ENCODE measurements around the gene OR2AK2. TPM values are rescaled to one million over a fixed set of nuclear protein-coding genes. Genes with fewer than 3 reads are reported as not detected.

OR2AK2 gene
- total RNA-seq, 1 experiment from 2014 or later = 0.22 TPM

- Histone ChIP-seq H3K4me1 (ENCODE audit: low read length) (no peaks in the 10 kb centered on the region), H3K27ac (ENCODE audit: low read length) (no peak overlapping the region), H3K79me2 (ENCODE audit: low read length) (no peaks in the 10 kb centered on the region), H3K36me3 (ENCODE audit: insufficient read depth, low read length) (no peaks in the 10 kb centered on the region), H3K9me2 (replicated peaks; ENCODE audit: insufficient read depth, low read length) (no peaks in the 10 kb centered on the region), H4K20me1 (ENCODE audit: insufficient read depth, low read depth, low read length) (no peaks in the 10 kb centered on the region), H3K27me3 (ENCODE audit: low read length) (no peaks in the 10 kb centered on the region), H3K9me3 (ENCODE audit: low read length) (peaks cover 9% of the 10 kb centered on the region), H3K4me3 (ENCODE audit: low read length) (no peak overlapping the region), H3K9ac (ENCODE audit: low read length) (no peak overlapping the region), H3K4me2 (ENCODE audit: low read depth, low read length, poor library complexity, severe bottlenecking) (no peak overlapping the region), H2AFZ (ENCODE audit: low read length) (no peak overlapping the region)
- DNase-seq = no peak
Measured at GRCh38 chr1:248000169-248000568, 35.1 kb downstream of the OR2AK2 start.

- Histone ChIP-seq H3K9ac (ENCODE audit: low read length) (no peak overlapping the region), H3K27ac (ENCODE audit: low read length) (no peak overlapping the region), H3K4me3 (ENCODE audit: low read length) (no peak overlapping the region), H3K4me1 (ENCODE audit: low read length) (no peaks in the 10 kb centered on the region), H2AFZ (ENCODE audit: low read length) (no peak overlapping the region), H3K27me3 (ENCODE audit: low read length) (no peaks in the 10 kb centered on the region), H3K4me2 (ENCODE audit: low read depth, low read length, poor library complexity, severe bottlenecking) (no peak overlapping the region), H3K36me3 (ENCODE audit: insufficient read depth, low read length) (no peaks in the 10 kb centered on the region), H3K9me3 (ENCODE audit: low read length) (peaks cover 23% of the 10 kb centered on the region), H3K79me2 (ENCODE audit: low read length) (no peaks in the 10 kb centered on the region), H4K20me1 (ENCODE audit: insufficient read depth, low read depth, low read length) (no peaks in the 10 kb centered on the region), H3K9me2 (replicated peaks; ENCODE audit: insufficient read depth, low read length) (no peaks in the 10 kb centered on the region)
- no peak for DNase-seq
Measured at GRCh38 chr1:248007778-248008177, 42.7 kb downstream of the OR2AK2 start.

- no peaks in the 10 kb centered on the region for H3K27me3 ChIP-seq (ENCODE audit: low read length)
- no peaks in the 10 kb centered on the region for H4K20me1 ChIP-seq (ENCODE audit: insufficient read depth, low read depth, low read length)
- H3K79me2 ChIP-seq (ENCODE audit: low read length) = no peaks in the 10 kb centered on the region
- no peak for DNase-seq
- no peak overlapping the region for H3K27ac ChIP-seq (ENCODE audit: low read length)
- H2AFZ ChIP-seq (ENCODE audit: low read length) = no peak overlapping the region
- no peak overlapping the region for H3K4me2 ChIP-seq (ENCODE audit: low read depth, low read length, poor library complexity, severe bottlenecking)
- H3K4me1 ChIP-seq (ENCODE audit: low read length) = no peaks in the 10 kb centered on the region
- H3K9ac ChIP-seq (ENCODE audit: low read length) = no peak overlapping the region
- H3K4me3 ChIP-seq (ENCODE audit: low read length) = no peak overlapping the region
- H3K36me3 ChIP-seq (ENCODE audit: insufficient read depth, low read length) = no peaks in the 10 kb centered on the region
- peaks cover 26% of the 10 kb centered on the region for H3K9me3 ChIP-seq (ENCODE audit: low read length)
- no peaks in the 10 kb centered on the region for H3K9me2 ChIP-seq (replicated peaks; ENCODE audit: insufficient read depth, low read length)
Measured at GRCh38 chr1:248009681-248010080, 44.6 kb downstream of the OR2AK2 start.

- Histone ChIP-seq H3K9ac (ENCODE audit: low read length) (no peak within 1 kb of the TSS), H3K9me2 (replicated peaks; ENCODE audit: insufficient read depth, low read length) (no peaks in the 10 kb centered on the region), H3K79me2 (ENCODE audit: low read length) (no peaks in the 10 kb centered on the region), H3K4me1 (ENCODE audit: low read length) (no peaks in the 10 kb centered on the region), H3K4me3 (ENCODE audit: low read length) (no peak within 1 kb of the TSS), H3K36me3 (ENCODE audit: insufficient read depth, low read length) (no peaks in the 10 kb centered on the region), H4K20me1 (ENCODE audit: insufficient read depth, low read depth, low read length) (no peaks in the 10 kb centered on the region), H3K4me2 (ENCODE audit: low read depth, low read length, poor library complexity, severe bottlenecking) (no peak within 1 kb of the TSS), H3K27me3 (ENCODE audit: low read length) (no peaks in the 10 kb centered on the region), H3K9me3 (ENCODE audit: low read length) (peaks cover 13% of the 10 kb centered on the region), H3K27ac (ENCODE audit: low read length) (no peak within 1 kb of the TSS), H2AFZ (ENCODE audit: low read length) (no peak within 1 kb of the TSS)
- DNase-seq = no peak
Measured at GRCh38 chr1:248013229-248013710, 48.2 kb downstream of the OR2AK2 start, which contains the start of gene OR2L5. OR2L5 (plus strand) TSS chr1:248013660; CDS start chr1:248021948, 8,288 bp downstream.

GRCh38 chr1:248015803-248016202 is 50.8 kb downstream of the OR2AK2 start:
- Histone ChIP-seq H3K27ac (ENCODE audit: low read length) (no peak overlapping the region), H4K20me1 (ENCODE audit: insufficient read depth, low read depth, low read length) (no peaks in the 10 kb centered on the region), H3K9ac (ENCODE audit: low read length) (no peak overlapping the region), H3K79me2 (ENCODE audit: low read length) (no peaks in the 10 kb centered on the region), H3K36me3 (ENCODE audit: insufficient read depth, low read length) (no peaks in the 10 kb centered on the region), H2AFZ (ENCODE audit: low read length) (no peak overlapping the region), H3K4me3 (ENCODE audit: low read length) (no peak overlapping the region), H3K4me1 (ENCODE audit: low read length) (no peaks in the 10 kb centered on the region), H3K4me2 (ENCODE audit: low read depth, low read length, poor library complexity, severe bottlenecking) (no peak overlapping the region), H3K9me2 (replicated peaks; ENCODE audit: insufficient read depth, low read length) (no peaks in the 10 kb centered on the region), H3K9me3 (ENCODE audit: low read length) (peaks cover 6% of the 10 kb centered on the region; the same call in 1 of the 2 replicates), H3K27me3 (ENCODE audit: low read length) (no peaks in the 10 kb centered on the region)
- no peak for DNase-seq

Small RNA genes within 50 kb of the gene (small RNA-seq; reads per million reads assigned to genes)
- not detected for gene RF00019

Other genes with a start within 250 kb of the OR2AK2 start
- not detected in 2 replicates for gene OR6F1, start 248.6 kb upstream of the OR2AK2 start, total RNA-seq (2014; rRNA removed; shearing (Covaris generic); ENCODE audit: low replicate concordance)
- not detected in 2 replicates for gene OR14K1, start 226.6 kb upstream of the OR2AK2 start, total RNA-seq (2014; rRNA removed; shearing (Covaris generic); ENCODE audit: low replicate concordance)
- not detected in 2 replicates for gene OR14A2, start 217.1 kb upstream of the OR2AK2 start, total RNA-seq (2014; rRNA removed; shearing (Covaris generic); ENCODE audit: low replicate concordance)
- gene OR1C1, start 204.7 kb upstream of the OR2AK2 start, total RNA-seq (2014; rRNA removed; shearing (Covaris generic); ENCODE audit: low replicate concordance) = not detected in 2 replicates
- gene OR14A16, start 141.1 kb upstream of the OR2AK2 start, total RNA-seq (2014; rRNA removed; shearing (Covaris generic); ENCODE audit: low replicate concordance) = not detected in 2 replicates
- gene OR11L1, start 123.3 kb upstream of the OR2AK2 start, total RNA-seq (2014; rRNA removed; shearing (Covaris generic); ENCODE audit: low replicate concordance) = not detected in 2 replicates
- not detected in 2 replicates for gene TRIM58, start 108.0 kb upstream of the OR2AK2 start, total RNA-seq (2014; rRNA removed; shearing (Covaris generic); ENCODE audit: low replicate concordance)
- not detected in 2 replicates for gene OR2W3, start 69.6 kb upstream of the OR2AK2 start, total RNA-seq (2014; rRNA removed; shearing (Covaris generic); ENCODE audit: low replicate concordance)
- not detected in 2 replicates for gene OR2T8, start 45.0 kb upstream of the OR2AK2 start, total RNA-seq (2014; rRNA removed; shearing (Covaris generic); ENCODE audit: low replicate concordance)
- not detected in 2 replicates for gene OR2AJ1, start 40.3 kb upstream of the OR2AK2 start, total RNA-seq (2014; rRNA removed; shearing (Covaris generic); ENCODE audit: low replicate concordance)
- gene OR2L8, start 16.4 kb upstream of the OR2AK2 start, total RNA-seq (2014; rRNA removed; shearing (Covaris generic); ENCODE audit: low replicate concordance) = not detected in 2 replicates
- gene OR2L5, start 48.4 kb downstream of the OR2AK2 start, total RNA-seq (2014; rRNA removed; shearing (Covaris generic); ENCODE audit: low replicate concordance) = 0.19 TPM in 1 of 2 replicates, not detected in the other
- 0.07 TPM in 1 of 2 replicates, not detected in the other for gene OR2L2, start 64.8 kb downstream of the OR2AK2 start, total RNA-seq (2014; rRNA removed; shearing (Covaris generic); ENCODE audit: low replicate concordance)
- not detected in 2 replicates for gene OR2L3, start 81.6 kb downstream of the OR2AK2 start, total RNA-seq (2014; rRNA removed; shearing (Covaris generic); ENCODE audit: low replicate concordance)
- not detected in 2 replicates for gene OR2L13, start 130.0 kb downstream of the OR2AK2 start, total RNA-seq (2014; rRNA removed; shearing (Covaris generic); ENCODE audit: low replicate concordance)
- gene OR2M5, start 179.9 kb downstream of the OR2AK2 start, total RNA-seq (2014; rRNA removed; shearing (Covaris generic); ENCODE audit: low replicate concordance) = not detected in 2 replicates
- gene OR2M2, start 209.6 kb downstream of the OR2AK2 start, total RNA-seq (2014; rRNA removed; shearing (Covaris generic); ENCODE audit: low replicate concordance) = not detected in 2 replicates
- not detected in 2 replicates for gene OR2M3, start 232.0 kb downstream of the OR2AK2 start, total RNA-seq (2014; rRNA removed; shearing (Covaris generic); ENCODE audit: low replicate concordance)